H9 (cell line): ENCODE results near the gene PTPRJ. TPM values are rescaled to one million over a fixed set of nuclear protein-coding genes. Genes with fewer than 3 reads are reported as not detected.

Experiments used
- DNase-seq: peaks from one replicate; pipeline ENCODE4 v3.0.0-alpha.2; 2017
- H2AFZ ChIP-seq: one replicate; pipeline ENCODE4 v1.6.1; 2013; ENCODE audit warnings: mild to moderate bottlenecking, low read length, control low read depth, moderate library complexity
- H2AK5ac ChIP-seq: 2 replicates; pipeline ENCODE4 v1.6.1; 2013; ENCODE audit warnings: low read length, control low read depth, mixed read lengths; ENCODE audit not compliant: insufficient read length
- H2BK120ac ChIP-seq: one replicate; pipeline ENCODE4 v1.6.1; 2013; ENCODE audit warnings: low read depth, mild to moderate bottlenecking, low read length, control low read depth, inconsistent platforms; ENCODE audit not compliant: poor library complexity, severe bottlenecking
- H2BK12ac ChIP-seq: 2 replicates; pipeline ENCODE4 v1.6.1; 2013; ENCODE audit warnings: low read length, control low read depth, mixed read lengths, low read depth; ENCODE audit not compliant: insufficient read length
- H2BK15ac ChIP-seq: 2 replicates; pipeline ENCODE4 v1.6.1; 2013; ENCODE audit warnings: low read depth, low read length, control low read depth
- H2BK20ac ChIP-seq: one replicate; pipeline ENCODE4 v1.6.1; 2013; ENCODE audit warnings: low read depth, mild to moderate bottlenecking, low read length, control low read depth, inconsistent platforms; ENCODE audit not compliant: poor library complexity, severe bottlenecking
- H2BK5ac ChIP-seq: 2 replicates; pipeline ENCODE4 v1.6.1; 2013; ENCODE audit warnings: low read length, control low read depth, mixed read lengths; ENCODE audit not compliant: insufficient read length
- H3K14ac ChIP-seq: 2 replicates; pipeline ENCODE4 v1.6.1; 2013; ENCODE audit warnings: low read length, control low read depth; ENCODE audit not compliant: insufficient read depth
- H3K18ac ChIP-seq: 2 replicates; pipeline ENCODE4 v1.6.1; 2013; ENCODE audit warnings: low read depth, mild to moderate bottlenecking, mixed read lengths, low read length, control low read depth; ENCODE audit not compliant: insufficient read length
- H3K23ac ChIP-seq: 2 replicates; pipeline ENCODE4 v1.6.1; 2013; ENCODE audit warnings: low read length, control low read depth, mixed read lengths, low read depth; ENCODE audit not compliant: insufficient read length
- H3K23me2 ChIP-seq: 2 replicates; pipeline ENCODE4 v1.6.1; 2013; ENCODE audit warnings: low read depth, mild to moderate bottlenecking, mixed read lengths, low read length, control low read depth; ENCODE audit not compliant: insufficient read length, poor library complexity, severe bottlenecking
- H3K27ac ChIP-seq: 2 replicates; pipeline ENCODE4 v1.5.1; 2013; ENCODE audit warnings: low read length, control low read depth, mixed read lengths, low read depth; ENCODE audit not compliant: insufficient read length
- H3K27me3 ChIP-seq: 2 replicates; pipeline ENCODE4 v1.6.1; 2013; ENCODE audit warnings: low read length, control low read depth, inconsistent platforms; ENCODE audit not compliant: insufficient read depth
- H3K4ac ChIP-seq: 2 replicates; pipeline ENCODE4 v1.6.1; 2013; ENCODE audit warnings: low read depth, mild to moderate bottlenecking, control low read depth, inconsistent platforms, low read length, moderate library complexity
- H3K4me1 ChIP-seq: 2 replicates; pipeline ENCODE4 v1.6.1; 2013; ENCODE audit warnings: low read length, control low read depth, inconsistent platforms; ENCODE audit not compliant: insufficient read depth
- H3K4me2 ChIP-seq: 2 replicates; pipeline ENCODE4 v1.6.1; 2013; ENCODE audit warnings: low read length, control low read depth, mixed read lengths; ENCODE audit not compliant: insufficient read length, insufficient read depth
- H3K56ac ChIP-seq: 2 replicates; pipeline ENCODE4 v1.6.1; 2013; ENCODE audit warnings: low read depth, mild to moderate bottlenecking, mixed read lengths, low read length, control low read depth; ENCODE audit not compliant: insufficient read length
- H3K79me1 ChIP-seq: 2 replicates; pipeline ENCODE4 v1.6.1; 2013; ENCODE audit warnings: low read depth, mild to moderate bottlenecking, moderate library complexity, low read length, control low read depth, inconsistent platforms; ENCODE audit not compliant: insufficient read depth, poor library complexity, severe bottlenecking
- H3K79me2 ChIP-seq: 2 replicates; pipeline ENCODE4 v1.6.1; 2013; ENCODE audit warnings: low read length, control low read depth, inconsistent platforms; ENCODE audit not compliant: insufficient read depth
- H3K9ac ChIP-seq: 2 replicates; pipeline ENCODE4 v1.6.1; 2013; ENCODE audit warnings: low read length, control low read depth, mixed read lengths; ENCODE audit not compliant: insufficient read length; ENCODE audit errors: extremely low read depth
- H3K9me3 ChIP-seq: one replicate; pipeline ENCODE4 v1.6.1; 2013; ENCODE audit warnings: low read depth, low read length, inconsistent platforms; ENCODE audit not compliant: control insufficient read depth
- H3T11ph ChIP-seq: one replicate; pipeline ENCODE4 v1.6.1; 2013; ENCODE audit warnings: mild to moderate bottlenecking, low read length, control low read depth, inconsistent platforms
- H4K20me1 ChIP-seq: one replicate; pipeline ENCODE4 v1.6.1; 2013; ENCODE audit not compliant: control insufficient read depth, insufficient read length, insufficient read depth
- H4K5ac ChIP-seq: 2 replicates; pipeline ENCODE4 v1.6.1; 2013; ENCODE audit warnings: low read depth, mild to moderate bottlenecking, mixed read lengths, low read length, control low read depth; ENCODE audit not compliant: insufficient read length
- H4K8ac ChIP-seq: replicated peaks from 2 replicates; pipeline ENCODE4 v1.6.1; 2013; ENCODE audit warnings: low read length, control low read depth, mixed read lengths, low read depth; ENCODE audit not compliant: insufficient read length
- H4K91ac ChIP-seq: 2 replicates; pipeline ENCODE4 v1.6.1; 2013; ENCODE audit warnings: low read depth, mild to moderate bottlenecking, moderate library complexity, mixed read lengths, low read length, control low read depth; ENCODE audit not compliant: insufficient read length
- H3K27ac Mint-ChIP-seq, 3 experiments: 2 replicates in 2 of 3; 3 replicates in 1 of 3; pipeline ENCODE4 v1.8.0; 2020 to 2021; ENCODE audit warnings: mixed read lengths in 3 of 3, mild to moderate bottlenecking in 1 of 3, moderate library complexity in 1 of 3
- H3K27me3 Mint-ChIP-seq: 2 replicates; pipeline ENCODE4 v1.8.0; 2021; ENCODE audit warnings: low read depth, mild to moderate bottlenecking, moderate library complexity, mixed read lengths
- H3K36me3 Mint-ChIP-seq, 3 experiments: 2 replicates in 2 of 3; 3 replicates in 1 of 3; pipeline ENCODE4 v1.8.0; 2020 to 2021; ENCODE audit warnings: low read depth in 3 of 3, mixed read lengths in 3 of 3; ENCODE audit not compliant: insufficient read depth in 1 of 3
- H3K4me1 Mint-ChIP-seq, 2 experiments: 2 replicates each; pipeline ENCODE4 v1.8.0; 2020; ENCODE audit warnings: mixed read lengths in 2 of 2
- H3K4me3 Mint-ChIP-seq, 2 experiments: 2 replicates in 1 of 2; 3 replicates in 1 of 2; pipeline ENCODE4 v1.8.0; 2020 to 2021; ENCODE audit warnings: mild to moderate bottlenecking in 2 of 2, mixed read lengths in 2 of 2, moderate library complexity in 1 of 2
- H3K9me3 Mint-ChIP-seq, 2 experiments: 2 replicates in 1 of 2; 3 replicates in 1 of 2; pipeline ENCODE4 v1.8.0; 2020; ENCODE audit warnings: mild to moderate bottlenecking in 2 of 2, mixed read lengths in 2 of 2, moderate library complexity in 1 of 2
- WGBS: extraction: QIAGEN DNeasy Blood & Tissue Kit; methylation state at CpG from one replicate; pipeline ENCODE4 v1.1.7; 2013; ENCODE audit warnings: missing lambda C conversion rate, low lambda C conversion rate, mixed read lengths; ENCODE audit not compliant: insufficient read length; ENCODE audit errors: extremely low coverage; 5-methylcytosine and 5-hydroxymethylcytosine counted together
- total RNA-seq: library from RNA; stranded (reverse); gene quantifications from 2 replicates; pipeline ENCODE4 v1.2.1, GENCODE V29; 2021
- TF ChIP-seq, protein P1 (sequence below): fragments of 200-600 bp; sonication (generic); conservative IDR thresholded peaks from 3 replicates; pipeline ENCODE4 v1.8.0; 2021; ENCODE audit warnings: antibody characterized with exemption, mild to moderate bottlenecking

The PTPRJ gene
- total RNA-seq, 1 experiment from 2014 or later = 10.6 TPM

DNA sequence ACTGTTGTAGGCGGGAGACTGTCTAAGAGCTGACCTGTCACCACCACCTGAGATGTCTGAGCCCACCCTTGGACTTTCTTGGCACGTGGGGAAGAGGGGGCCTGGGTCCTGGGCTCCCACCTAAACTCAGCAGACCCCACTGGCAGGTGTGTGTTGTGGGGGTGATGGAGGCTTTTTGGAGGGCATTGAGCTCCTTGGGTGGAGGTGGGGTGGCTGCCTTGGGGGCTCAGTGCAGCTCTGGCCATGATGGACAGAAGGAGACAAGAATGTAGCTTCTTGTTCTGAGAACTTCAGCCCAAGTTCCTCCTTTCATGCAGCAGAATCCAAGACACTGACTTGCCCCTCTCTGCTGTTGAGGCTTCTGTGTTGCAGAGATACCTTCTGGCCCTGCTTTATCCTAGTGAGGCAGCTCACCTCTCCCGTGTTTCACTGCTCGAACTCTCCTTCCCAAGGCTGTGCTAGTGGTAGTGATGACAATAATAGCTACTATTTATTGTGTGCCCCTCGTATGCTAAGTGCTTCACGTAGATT is 119.6 kb downstream of the PTPRJ start:
- Histone ChIP-seq H2BK5ac (no peak overlapping the region), H3K23ac (no peak overlapping the region), H3K79me2 (no peaks in the 10 kb centered on the region), H4K5ac (no peak overlapping the region), H4K91ac (no peak overlapping the region), H4K8ac (no peak overlapping the region), H3T11ph (no peak overlapping the region), H3K27ac (no peak overlapping the region), H3K23me2 (no peaks in the 10 kb centered on the region), H2BK15ac (no peak overlapping the region), H3K14ac (no peak overlapping the region), H2BK120ac (no peak overlapping the region), H3K4me2 (no peak overlapping the region), H3K9ac (no peak overlapping the region), H3K27me3 (no peaks in the 10 kb centered on the region), H2BK12ac (no peak overlapping the region), H3K4me1 (peaks cover 9% of the 10 kb centered on the region; the same call in 1 of the 2 replicates), H3K4ac (no peak overlapping the region), H3K9me3 (no peaks in the 10 kb centered on the region), H3K56ac (no peak overlapping the region), H2BK20ac (no peak overlapping the region), H3K18ac (no peak overlapping the region), H2AK5ac (no peak overlapping the region), H2AFZ (no peak overlapping the region), H4K20me1 (peaks cover 3% of the 10 kb centered on the region), H3K79me1 (no peaks in the 10 kb centered on the region)
- no peak overlapping the region; a peak in 1 of 7 replicates for H3K27ac Mint-ChIP-seq
- TF ChIP-seq, protein P1, sequence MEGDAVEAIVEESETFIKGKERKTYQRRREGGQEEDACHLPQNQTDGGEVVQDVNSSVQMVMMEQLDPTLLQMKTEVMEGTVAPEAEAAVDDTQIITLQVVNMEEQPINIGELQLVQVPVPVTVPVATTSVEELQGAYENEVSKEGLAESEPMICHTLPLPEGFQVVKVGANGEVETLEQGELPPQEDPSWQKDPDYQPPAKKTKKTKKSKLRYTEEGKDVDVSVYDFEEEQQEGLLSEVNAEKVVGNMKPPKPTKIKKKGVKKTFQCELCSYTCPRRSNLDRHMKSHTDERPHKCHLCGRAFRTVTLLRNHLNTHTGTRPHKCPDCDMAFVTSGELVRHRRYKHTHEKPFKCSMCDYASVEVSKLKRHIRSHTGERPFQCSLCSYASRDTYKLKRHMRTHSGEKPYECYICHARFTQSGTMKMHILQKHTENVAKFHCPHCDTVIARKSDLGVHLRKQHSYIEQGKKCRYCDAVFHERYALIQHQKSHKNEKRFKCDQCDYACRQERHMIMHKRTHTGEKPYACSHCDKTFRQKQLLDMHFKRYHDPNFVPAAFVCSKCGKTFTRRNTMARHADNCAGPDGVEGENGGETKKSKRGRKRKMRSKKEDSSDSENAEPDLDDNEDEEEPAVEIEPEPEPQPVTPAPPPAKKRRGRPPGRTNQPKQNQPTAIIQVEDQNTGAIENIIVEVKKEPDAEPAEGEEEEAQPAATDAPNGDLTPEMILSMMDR = no peak
- H3K27me3 Mint-ChIP-seq = no peaks in the 10 kb centered on the region
- no peak for DNase-seq
- H3K4me1 Mint-ChIP-seq = peaks cover 46 to 52% of the 10 kb centered on the region in 2 experiments
- no peak overlapping the region for H3K4me3 Mint-ChIP-seq
- no peaks in the 10 kb centered on the region for H3K9me3 Mint-ChIP-seq
- H3K36me3 Mint-ChIP-seq = no peaks in the 10 kb centered on the region; a peak in 1 of 7 replicates
- WGBS = no CpG with 5 or more reads among the region's 6 CpGs
